GM12892 (cell line): ENCODE results near the gene CD300E.

Source experiments
- POLR2A ChIP-seq: IDR thresholded peaks from 2 replicates; pipeline ENCODE4 v1.6.1; 2011; ENCODE audit warnings: low read depth, low read length, control low read depth
- POLR2AphosphoS5 ChIP-seq: IDR thresholded peaks from 2 replicates; pipeline ENCODE4 v1.6.1; 2011; ENCODE audit warnings: low read depth, low read length, control low read depth
- TAF1 ChIP-seq: IDR thresholded peaks from 2 replicates; pipeline ENCODE4 v1.6.1; 2011; ENCODE audit warnings: low read depth, mild to moderate bottlenecking, control low read depth, low read length, borderline replicate concordance

- TF ChIP-seq POLR2AphosphoS5, result no peak
- TF ChIP-seq POLR2A, result no peak
- no peak for TF ChIP-seq TAF1
Observed at GRCh38 chr17:74659889-74660288, 36.4 kb upstream of the CD300E start.
